ENCODE data around the gene FOXL1.

GRCh38 chr16:86591270-86591669, 12.9 kb downstream of the FOXL1 start:
- TF ChIP-seq, protein P1, sequence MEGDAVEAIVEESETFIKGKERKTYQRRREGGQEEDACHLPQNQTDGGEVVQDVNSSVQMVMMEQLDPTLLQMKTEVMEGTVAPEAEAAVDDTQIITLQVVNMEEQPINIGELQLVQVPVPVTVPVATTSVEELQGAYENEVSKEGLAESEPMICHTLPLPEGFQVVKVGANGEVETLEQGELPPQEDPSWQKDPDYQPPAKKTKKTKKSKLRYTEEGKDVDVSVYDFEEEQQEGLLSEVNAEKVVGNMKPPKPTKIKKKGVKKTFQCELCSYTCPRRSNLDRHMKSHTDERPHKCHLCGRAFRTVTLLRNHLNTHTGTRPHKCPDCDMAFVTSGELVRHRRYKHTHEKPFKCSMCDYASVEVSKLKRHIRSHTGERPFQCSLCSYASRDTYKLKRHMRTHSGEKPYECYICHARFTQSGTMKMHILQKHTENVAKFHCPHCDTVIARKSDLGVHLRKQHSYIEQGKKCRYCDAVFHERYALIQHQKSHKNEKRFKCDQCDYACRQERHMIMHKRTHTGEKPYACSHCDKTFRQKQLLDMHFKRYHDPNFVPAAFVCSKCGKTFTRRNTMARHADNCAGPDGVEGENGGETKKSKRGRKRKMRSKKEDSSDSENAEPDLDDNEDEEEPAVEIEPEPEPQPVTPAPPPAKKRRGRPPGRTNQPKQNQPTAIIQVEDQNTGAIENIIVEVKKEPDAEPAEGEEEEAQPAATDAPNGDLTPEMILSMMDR (IDR thresholded peaks at IDR 0.05): no peak
- TF ChIP-seq POLR2A (IDR thresholded peaks at IDR 0.05): no peak
